Upper lobe of left lung (tissue), 4 donors: Measurements from ENCODE around the gene TM4SF1.

Experiments
- CTCF ChIP-seq, 6 experiments: fragments of 450-650 bp in 4 of 6; fragments of 200-600 bp in 2 of 6; sonication (generic) in 2 of 6; IDR thresholded peaks; one replicate each; pipeline ENCODE4 v1.5.1; 2016 to 2019; ENCODE audit warnings: antibody characterized with exemption in 6 of 6
- POLR2A ChIP-seq, 4 donors: fragments of 450-650 bp; IDR thresholded peaks; one replicate each; pipeline ENCODE4 v1.5.1; 2016 to 2017; ENCODE audit warnings: antibody characterized with exemption in 4 of 4, mild to moderate bottlenecking in 2 of 4
- POLR2AphosphoS5 ChIP-seq, 2 donors: sonication (generic); formaldehyde crosslinking; IDR thresholded peaks; one replicate each; pipeline ENCODE4 v1.5.1; 2017; ENCODE audit warnings: antibody characterized with exemption in 2 of 2

GRCh38 chr3:149332227-149332765 is 45.2 kb downstream of the TM4SF1 start:
- TF ChIP-seq CTCF (IDR thresholded peaks at IDR 0.05) (no peak), POLR2A (IDR thresholded peaks at IDR 0.05) (no peak), POLR2AphosphoS5 (IDR thresholded peaks at IDR 0.05) (no peak)
